Omental fat pad (tissue), 4 donors: Measurements from ENCODE around the gene AKT1S1. TPM values are rescaled to one million over a fixed set of nuclear protein-coding genes. Genes with fewer than 3 reads are reported as not detected.

Experiments
- ATAC-seq: fragments of 150-250 bp; one replicate; pipeline ENCODE4 v1.9.1; 2016; ENCODE audit warnings: mild to moderate bottlenecking, moderate library complexity; ENCODE audit not compliant: low FRiP score
- DNase-seq: peaks from one replicate; pipeline ENCODE4 v3.0.0-alpha.2; 2019; ENCODE audit warnings: low spot score
- total RNA-seq, 4 donors: library from RNA; depleted of rRNA; stranded (reverse); fragments of >200 nt; gene quantifications; one replicate each; pipeline ENCODE4 v1.1.0, GENCODE V29; 2016
- TF ChIP-seq, protein P1 (sequence below), 3 donors: fragments of 450-650 bp; IDR thresholded peaks; one replicate each; pipeline ENCODE4 v1.5.1; 2016 to 2017; ENCODE audit warnings: antibody characterized with exemption in 3 of 3, mild to moderate bottlenecking in 3 of 3, moderate library complexity in 2 of 3

The AKT1S1 gene
- total RNA-seq, 4 donors from 2014 or later: 12.2 to 18.3 (median 14.7) TPM

DNA sequence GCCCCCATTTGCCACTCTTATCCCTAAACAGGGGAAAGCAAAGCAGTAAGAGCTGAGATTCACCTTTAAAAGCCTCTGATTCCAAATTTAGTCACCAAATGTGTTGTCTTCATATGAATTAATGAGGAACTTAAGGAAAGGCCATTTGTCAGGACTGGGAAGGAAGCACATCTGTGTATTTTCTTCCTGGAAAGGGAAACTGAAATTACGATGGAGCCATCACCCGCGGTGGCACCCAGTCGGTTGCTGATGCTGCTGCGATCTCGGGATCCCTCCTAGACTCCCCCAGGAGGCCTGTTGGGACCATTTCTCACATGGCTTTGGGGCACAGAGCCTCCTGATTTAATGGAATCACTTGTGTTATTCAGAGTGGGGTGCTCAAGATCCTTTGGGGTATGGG lies 27.0 kb upstream of the AKT1S1 start:
- DNase-seq: no peak
- TF ChIP-seq, protein P1, sequence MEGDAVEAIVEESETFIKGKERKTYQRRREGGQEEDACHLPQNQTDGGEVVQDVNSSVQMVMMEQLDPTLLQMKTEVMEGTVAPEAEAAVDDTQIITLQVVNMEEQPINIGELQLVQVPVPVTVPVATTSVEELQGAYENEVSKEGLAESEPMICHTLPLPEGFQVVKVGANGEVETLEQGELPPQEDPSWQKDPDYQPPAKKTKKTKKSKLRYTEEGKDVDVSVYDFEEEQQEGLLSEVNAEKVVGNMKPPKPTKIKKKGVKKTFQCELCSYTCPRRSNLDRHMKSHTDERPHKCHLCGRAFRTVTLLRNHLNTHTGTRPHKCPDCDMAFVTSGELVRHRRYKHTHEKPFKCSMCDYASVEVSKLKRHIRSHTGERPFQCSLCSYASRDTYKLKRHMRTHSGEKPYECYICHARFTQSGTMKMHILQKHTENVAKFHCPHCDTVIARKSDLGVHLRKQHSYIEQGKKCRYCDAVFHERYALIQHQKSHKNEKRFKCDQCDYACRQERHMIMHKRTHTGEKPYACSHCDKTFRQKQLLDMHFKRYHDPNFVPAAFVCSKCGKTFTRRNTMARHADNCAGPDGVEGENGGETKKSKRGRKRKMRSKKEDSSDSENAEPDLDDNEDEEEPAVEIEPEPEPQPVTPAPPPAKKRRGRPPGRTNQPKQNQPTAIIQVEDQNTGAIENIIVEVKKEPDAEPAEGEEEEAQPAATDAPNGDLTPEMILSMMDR (IDR thresholded peaks at IDR 0.05): no peak
- ATAC-seq: no peak

- DNase-seq (no peak), ATAC-seq (peak; percentile 21)
- TF ChIP-seq, protein P1 (IDR thresholded peaks at IDR 0.05): no peak
Measured at GRCh38 chr19:49896863-49897621, 19.9 kb upstream of the AKT1S1 start, which contains the start of gene IL4I1. IL4I1 (minus strand) TSS chr19:49896887; CDS start chr19:49896160, 727 bp downstream.

GRCh38 chr19:49895566-49896297 lies 18.6 kb upstream of the AKT1S1 start:
- DNase-seq (no peak), ATAC-seq (no peak)
- TF ChIP-seq, protein P1 (IDR thresholded peaks at IDR 0.05): no peak

- TF ChIP-seq, protein P1 (IDR thresholded peaks at IDR 0.05): no peak
- ATAC-seq: no peak
- no peak for DNase-seq
Measured at GRCh38 chr19:49894879-49895565, 17.9 kb upstream of the AKT1S1 start.

- TF ChIP-seq, protein P1 (IDR thresholded peaks at IDR 0.05): no peak
- no peak for ATAC-seq
- no peak for DNase-seq
Measured at GRCh38 chr19:49894011-49894664, 17.0 kb upstream of the AKT1S1 start.

DNA sequence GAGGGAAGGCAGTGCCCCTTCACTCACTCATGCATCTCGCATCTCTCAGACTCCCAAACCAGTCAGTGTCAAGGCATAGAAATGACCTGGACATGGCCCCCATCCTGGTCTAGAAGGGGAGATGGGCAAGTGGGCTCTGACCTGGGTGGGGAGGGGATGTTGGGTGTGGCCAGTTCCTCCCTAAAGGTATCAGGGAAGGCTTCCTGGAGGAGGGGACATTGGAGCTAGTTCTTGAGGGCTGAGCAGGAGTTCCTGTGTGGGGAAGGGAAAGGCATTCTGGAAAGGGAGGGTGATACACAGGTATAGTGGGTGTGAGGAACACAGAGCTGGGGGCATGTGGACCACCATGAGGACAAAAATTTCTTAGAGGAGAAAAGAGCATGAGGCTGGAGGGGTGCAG lies 15.6 kb upstream of the AKT1S1 start:
- no peak for DNase-seq

More for the DNA sequence above, 15.6 kb upstream of the AKT1S1 start:
- no peak for ATAC-seq
- TF ChIP-seq, protein P1 (IDR thresholded peaks at IDR 0.05): no peak
